ENCODE measurements around the gene OMP. TPM values are rescaled to one million over a fixed set of nuclear protein-coding genes. Genes with fewer than 3 reads are reported as not detected.

OMP gene
- total RNA-seq, 1 experiment from 2014 or later: not detected

DNA sequence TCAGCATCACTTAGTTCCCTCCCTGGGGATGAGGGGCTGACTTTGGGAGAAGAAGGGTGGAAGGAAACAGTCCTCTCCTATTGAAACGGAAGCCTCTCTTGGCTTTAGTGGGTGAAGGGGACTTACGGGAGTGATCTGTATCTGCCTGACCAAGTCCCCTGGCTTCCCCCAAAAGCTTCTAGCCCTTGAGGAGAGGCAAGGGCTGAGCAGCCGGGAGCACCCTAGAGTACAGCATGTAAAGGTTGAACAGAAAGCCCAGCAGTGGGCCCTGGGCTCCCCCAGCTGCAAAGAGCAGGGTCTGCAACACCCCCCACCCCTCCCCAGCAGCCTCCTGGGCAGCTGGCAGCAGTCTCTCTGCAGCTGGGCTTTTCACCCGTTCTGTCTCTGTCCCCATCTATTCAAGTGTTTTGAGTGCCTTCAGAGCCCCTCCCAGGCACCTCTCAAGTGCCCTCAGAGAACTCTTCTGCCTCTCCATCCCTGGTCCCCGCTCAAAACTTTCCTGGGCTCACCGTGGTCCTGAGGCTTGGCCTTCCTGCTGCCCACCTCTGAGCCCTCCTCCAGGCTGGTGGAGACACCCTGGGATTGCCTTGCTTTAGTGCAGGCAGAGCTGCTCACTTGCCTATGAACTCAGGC lies 33.2 kb upstream of the OMP start:
- no peak for DNase-seq (ENCODE audit: low read depth)

DNA sequence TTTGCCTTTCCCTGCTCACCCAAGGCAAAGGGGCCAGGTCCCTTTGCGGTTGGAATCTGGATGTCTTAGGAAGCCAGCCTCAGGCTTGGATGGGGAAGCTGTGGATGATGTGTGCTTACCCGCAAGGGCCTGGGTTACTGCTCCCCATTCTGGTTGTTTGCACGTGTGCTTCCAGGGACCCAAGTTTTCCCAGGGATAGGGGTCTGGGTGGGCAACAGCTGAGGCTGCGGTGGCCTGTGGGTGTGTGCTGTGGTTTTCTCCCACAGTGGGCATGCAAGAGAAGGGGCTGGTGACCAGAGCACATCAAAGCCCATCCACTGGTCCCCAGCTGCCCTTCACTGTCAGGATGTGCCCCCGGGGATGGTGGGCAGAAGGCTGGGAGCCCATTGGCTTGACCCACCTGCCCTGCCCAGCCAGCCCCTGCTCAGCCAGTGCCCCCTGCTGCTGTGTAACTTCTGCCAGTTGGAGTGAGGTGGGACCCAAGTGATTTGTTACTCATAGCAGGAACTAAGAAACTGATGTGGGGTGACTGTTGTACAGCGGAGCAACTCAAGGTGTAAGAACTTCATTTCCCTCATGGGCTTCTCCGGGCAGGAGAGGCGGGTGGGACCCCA lies 32.6 kb upstream of the OMP start:
- peak; percentile 64 for DNase-seq (ENCODE audit: low read depth)

DNA sequence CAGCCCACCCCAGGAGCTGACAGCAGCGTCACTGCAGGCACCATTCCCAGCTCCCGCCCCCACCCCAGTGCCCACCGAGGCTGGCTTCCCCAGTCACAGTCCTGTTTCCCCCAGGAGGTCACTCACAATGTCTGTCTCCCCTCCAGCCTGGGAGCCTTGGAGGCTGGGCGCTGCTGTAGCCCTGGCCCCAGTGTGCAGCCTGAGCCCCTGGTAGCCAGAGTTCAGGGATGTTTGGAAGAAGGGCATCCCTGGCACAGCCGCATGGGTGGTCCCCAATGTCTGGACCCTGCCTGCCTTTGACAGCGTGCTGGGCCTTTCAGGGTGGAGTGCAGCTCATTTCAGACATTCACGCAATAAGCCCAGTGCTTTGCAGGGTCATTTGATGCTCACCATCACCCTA lies 31.6 kb upstream of the OMP start:
- DNase-seq (ENCODE audit: low read depth): no peak

GRCh38 chr11:77071671-77072605 lies 30.7 kb upstream of the OMP start:
- DNase-seq (ENCODE audit: low read depth): peak; percentile 31

- DNase-seq (ENCODE audit: low read depth): no peak
Observed at GRCh38 chr11:77072851-77073327, 29.8 kb upstream of the OMP start.

DNA sequence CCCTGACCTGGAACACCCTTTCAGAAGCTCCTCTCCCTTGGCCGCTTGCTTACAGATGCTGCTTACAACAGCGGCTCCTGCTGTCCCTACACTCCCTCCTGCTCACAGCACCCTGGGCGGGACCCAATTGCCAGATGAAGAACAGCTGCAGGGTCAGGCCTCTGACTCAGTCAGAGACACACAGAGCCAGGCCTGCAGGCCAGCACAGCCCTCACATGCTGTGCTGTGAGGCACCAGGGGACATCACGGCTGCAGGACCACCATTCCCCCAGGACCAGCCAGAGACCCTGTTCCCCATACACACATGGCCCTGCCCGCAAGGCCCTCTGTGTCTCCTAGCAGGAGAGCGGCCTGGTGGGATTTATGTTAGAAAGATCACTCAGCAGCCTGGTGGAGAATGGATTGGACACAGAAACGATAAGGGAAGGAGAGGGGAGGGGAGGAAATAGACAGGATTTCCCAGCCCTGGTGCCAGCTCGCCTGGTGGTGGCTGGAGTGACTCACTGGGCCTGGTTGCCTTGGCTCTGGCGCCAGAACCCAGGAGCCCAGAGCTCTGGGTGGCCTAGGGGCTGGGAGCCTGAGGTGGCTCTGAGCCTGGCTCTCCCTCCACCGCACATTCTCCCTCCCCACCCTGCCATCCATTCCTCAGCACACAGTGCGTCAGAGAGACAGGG lies 29.2 kb upstream of the OMP start:
- peak; percentile 96 for DNase-seq (ENCODE audit: low read depth)

DNA sequence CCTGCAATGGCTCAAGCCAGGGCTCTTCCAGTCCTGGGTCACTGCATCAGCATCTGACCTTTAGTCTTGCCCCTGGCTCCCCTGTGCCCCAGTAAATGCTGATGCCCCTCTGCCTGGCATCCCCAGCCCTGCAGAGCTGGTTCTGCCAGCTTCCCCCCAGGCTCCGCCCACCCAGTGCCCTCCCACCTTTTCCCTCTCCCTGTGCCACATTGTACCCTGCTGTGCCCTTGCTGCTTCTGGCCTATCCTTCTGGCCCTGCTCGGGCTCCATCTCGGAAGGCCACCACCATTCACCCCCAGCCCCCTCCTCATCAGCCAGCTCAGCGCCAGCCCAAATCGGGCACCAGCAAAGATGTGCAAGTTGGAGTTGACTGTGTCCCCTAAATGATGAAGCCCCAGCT lies 28.4 kb upstream of the OMP start:
- no peak for DNase-seq (ENCODE audit: low read depth)

GRCh38 chr11:77074626-77075221 lies 27.9 kb upstream of the OMP start:
- DNase-seq (ENCODE audit: low read depth): no peak

- no peak for DNase-seq (ENCODE audit: low read depth)
Observed at GRCh38 chr11:77075425-77075905, 27.2 kb upstream of the OMP start.

- DNase-seq (ENCODE audit: low read depth): no peak
Observed at GRCh38 chr11:77079666-77080065, 23.0 kb upstream of the OMP start.

DNA sequence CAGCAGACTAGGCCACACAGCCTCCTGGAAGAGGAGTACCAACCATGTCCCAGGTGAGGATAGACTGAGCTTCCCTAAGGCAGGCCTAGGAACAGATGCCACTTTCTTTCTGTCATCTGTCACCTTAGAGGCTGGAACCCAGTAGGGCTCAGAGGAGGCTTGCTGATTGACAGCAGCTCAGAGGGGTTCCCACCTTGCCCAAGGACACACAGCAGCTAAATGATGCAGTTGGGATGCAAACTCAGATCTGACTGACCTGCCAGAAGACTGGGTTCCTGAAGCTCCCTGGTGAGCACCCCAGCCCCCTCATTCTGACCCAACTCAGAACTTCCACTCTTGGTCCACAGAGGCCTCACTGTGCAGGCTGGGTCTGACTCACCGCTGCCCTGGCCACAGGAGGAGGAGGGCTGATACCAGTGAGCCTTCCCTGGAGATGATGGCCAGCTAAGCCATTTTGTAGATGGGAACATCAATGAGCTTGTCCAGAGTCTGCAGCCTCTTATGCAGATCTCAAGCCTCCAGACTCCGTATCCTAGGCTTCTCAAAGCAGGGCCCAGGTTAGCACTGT lies 21.9 kb upstream of the OMP start:
- peak; percentile 22 for DNase-seq (ENCODE audit: low read depth)

- no peak for DNase-seq (ENCODE audit: low read depth)
Observed at GRCh38 chr11:77081381-77081851, 21.2 kb upstream of the OMP start.

GRCh38 chr11:77081976-77082836 lies 20.4 kb upstream of the OMP start:
- no peak for DNase-seq (ENCODE audit: low read depth)

DNA sequence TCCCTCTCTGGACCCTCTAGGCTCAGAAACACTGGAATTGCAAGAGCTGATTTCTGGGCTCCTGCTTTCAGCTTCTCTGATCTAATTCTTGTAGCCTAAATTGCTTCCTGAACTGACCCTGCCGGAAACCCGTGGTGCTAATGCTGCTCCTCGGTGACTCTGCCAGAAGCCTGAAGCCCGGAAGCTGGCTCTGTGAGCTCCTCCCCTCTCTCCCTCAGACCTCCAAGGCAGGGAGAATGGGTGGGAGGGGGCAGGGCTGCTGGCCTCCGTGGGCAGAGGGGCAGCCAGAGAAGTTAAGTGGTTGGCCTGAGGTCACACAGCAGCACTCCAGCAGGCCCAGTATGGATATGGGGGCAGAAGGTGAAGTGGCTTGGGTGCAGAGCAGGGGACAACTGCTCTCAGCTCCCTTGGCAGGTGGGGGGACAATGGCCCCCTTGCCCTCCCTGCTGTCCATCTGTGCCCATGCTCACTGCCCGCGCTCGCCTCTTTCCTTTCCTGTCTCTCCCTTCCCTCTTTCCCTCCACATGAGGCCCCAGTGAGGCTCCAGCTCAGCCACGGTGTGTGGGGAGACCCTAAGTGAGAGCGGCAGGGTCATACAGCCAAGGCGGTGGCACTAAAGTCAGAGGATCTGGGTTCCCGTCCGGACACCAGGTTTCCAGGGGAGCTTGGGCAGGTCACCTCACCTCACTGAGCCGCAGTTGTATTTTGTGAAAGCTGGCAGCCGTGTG lies 19.6 kb upstream of the OMP start:
- DNase-seq (ENCODE audit: low read depth): no peak

DNA sequence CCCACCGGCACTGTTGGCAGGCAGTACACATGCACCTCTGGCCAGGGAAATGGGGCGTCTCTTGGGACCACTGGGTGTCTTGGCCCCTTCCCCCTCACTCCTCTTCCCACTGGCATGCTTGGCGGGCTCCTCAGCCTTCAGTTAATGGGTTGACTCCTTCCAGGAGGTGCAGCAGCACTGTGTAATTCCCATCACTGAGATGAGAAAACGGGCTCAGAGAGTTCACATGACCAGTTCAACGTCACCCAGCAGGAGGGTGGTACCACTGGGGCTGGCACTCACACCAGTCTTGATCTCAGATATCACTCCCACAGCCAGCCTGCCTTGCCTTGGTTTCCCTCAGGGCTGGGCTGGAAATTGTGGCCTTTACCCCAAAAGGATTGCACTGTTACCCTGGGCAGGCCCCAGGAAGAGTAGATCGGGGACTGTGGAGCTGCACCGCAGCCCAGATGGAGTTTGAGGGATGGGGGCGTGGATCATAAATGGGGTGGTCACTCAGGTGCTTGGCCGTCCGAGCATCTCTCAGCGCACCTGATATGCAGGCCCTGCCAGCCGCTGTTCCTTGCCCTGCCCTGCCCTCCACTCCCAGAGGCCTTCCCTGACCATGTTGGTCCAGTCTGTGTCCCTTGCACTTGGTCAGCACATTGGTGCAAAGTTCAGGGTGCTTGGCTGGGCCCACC lies 18.9 kb upstream of the OMP start:
- DNase-seq (ENCODE audit: low read depth): no peak

GRCh38 chr11:77084581-77085191 lies 18.0 kb upstream of the OMP start:
- no peak for DNase-seq (ENCODE audit: low read depth)

GRCh38 chr11:77085652-77086051 lies 17.0 kb upstream of the OMP start:
- no peak for DNase-seq (ENCODE audit: low read depth)

Measured in RPMI7951 (cell line).